ENCODE data around the gene SLC20A1. TPM values are rescaled to one million over a fixed set of nuclear protein-coding genes. Genes with fewer than 3 reads are reported as not detected.
"Not testable (repeated sequence)": the region's sequence is repeated elsewhere in the genome, so short reads cannot be mapped to it uniquely, and the experiment has no call there.

SLC20A1 gene
- total RNA-seq: 10 to 100 TPM; 73.1 to 73.5 TPM

GRCh38 chr2:112645310-112646101, at the start of gene SLC20A1:
TSS of gene SLC20A1 (plus strand) at chr2:112645939. CDS start at chr2:112646829, 890 bp downstream.
- CTCF ChIA-PET: interaction anchor here (1.3 to 9.3 kb wide), 6 partner anchors 16 to 80 kb away, joined by 3 to 152 read pairs (median 4); no protein-coding TSS in a partner anchor
- H3K27ac Mint-ChIP-seq: peak within 1 kb of the TSS; percentile 89
- no peaks in the 10 kb centered on the region for H3K27me3 Mint-ChIP-seq (ENCODE audit: low read depth)
- peaks cover 35% of the 10 kb centered on the region for H3K36me3 Mint-ChIP-seq (ENCODE audit: low read depth)
- H3K4me1 Mint-ChIP-seq (ENCODE audit: low read depth): peaks cover 51% of the 10 kb centered on the region
- H3K4me3 Mint-ChIP-seq: peak within 1 kb of the TSS; percentile 99
- intact Hi-C loops (cut with micrococcal nuclease): loop anchor here (1.0 to 5.0 kb wide), 12 partner anchors 14 to 591 kb away; partner anchors contain the start of genes CHCHD5, POLR1B, TMEM87B and TTL
- DNase-seq: peak; percentile 96
- no peaks in the 10 kb centered on the region for H3K9me3 Mint-ChIP-seq

DNA sequence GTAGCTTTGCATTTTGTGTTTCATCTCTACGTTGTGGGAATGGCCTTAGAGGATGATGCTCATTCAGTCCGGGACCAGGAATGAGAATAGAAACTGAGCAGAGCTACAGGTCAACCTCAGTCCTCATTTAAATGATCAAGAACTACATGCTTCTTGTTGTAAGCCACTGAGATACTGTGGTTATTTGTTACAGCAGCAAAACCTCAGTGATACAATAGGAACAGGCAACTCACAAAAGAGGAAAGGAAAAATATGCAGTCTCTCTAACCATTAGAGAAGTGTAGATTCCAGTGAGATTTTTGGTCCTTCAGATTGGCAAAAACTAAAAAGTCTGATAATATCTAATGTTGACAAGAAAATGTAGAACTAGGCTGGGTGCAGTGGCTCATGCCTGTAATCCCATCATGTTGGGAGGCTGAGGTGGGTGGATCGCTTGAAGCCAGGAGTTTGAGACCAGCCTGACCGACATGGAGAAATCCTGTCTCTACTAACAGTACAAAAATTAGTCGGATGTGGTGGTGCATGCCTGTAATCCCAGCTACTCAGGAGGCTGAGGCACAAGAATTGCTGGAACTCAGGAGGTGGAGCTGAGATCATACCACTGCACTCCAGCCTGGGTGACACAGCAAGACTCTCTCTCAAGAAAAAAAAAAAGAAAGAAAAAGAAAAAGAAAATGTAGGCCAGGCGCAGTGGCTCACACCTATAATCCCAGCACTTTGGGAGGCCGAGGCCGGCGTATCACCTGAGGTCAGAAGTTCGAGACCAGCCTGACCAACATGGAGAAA, 48.0 kb upstream of the SLC20A1 start:
- CTCF ChIA-PET: interaction anchor here (0.9 to 3.0 kb wide), 5 partner anchors 13 to 150 kb away, joined by 4 to 27 read pairs (median 6); partner anchors contain the start of gene CHCHD5
- peaks cover 5% of the 10 kb centered on the region for H3K36me3 Mint-ChIP-seq (ENCODE audit: low read depth)
- H3K9me3 Mint-ChIP-seq: no peaks in the 10 kb centered on the region
- no peak overlapping the region for H3K4me3 Mint-ChIP-seq
- no peak for DNase-seq
- H3K27me3 Mint-ChIP-seq (ENCODE audit: low read depth): no peaks in the 10 kb centered on the region
- no peak overlapping the region for H3K27ac Mint-ChIP-seq
- H3K4me1 Mint-ChIP-seq (ENCODE audit: low read depth): peaks cover 4% of the 10 kb centered on the region
- intact Hi-C loops (cut with micrococcal nuclease): no loop called here

DNA sequence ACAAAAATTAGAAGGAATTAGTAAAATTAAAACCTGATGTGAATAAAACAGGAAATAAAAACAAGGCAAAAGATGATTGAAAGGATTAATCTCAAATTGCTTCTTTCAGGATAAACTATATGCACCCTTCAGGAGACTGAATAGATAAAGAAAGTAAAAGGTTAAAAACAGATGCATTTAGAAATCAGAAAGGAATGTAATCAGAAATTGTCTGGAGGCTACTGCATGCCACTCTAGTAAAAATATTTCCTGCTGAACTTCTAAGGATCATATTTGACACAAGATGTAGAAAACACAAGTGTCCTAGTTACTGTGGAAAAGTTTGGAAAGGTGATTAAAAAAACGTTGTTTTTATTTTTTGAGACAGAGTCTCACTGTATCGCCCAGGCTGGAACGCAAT, 45.1 kb upstream of the SLC20A1 start:
- CTCF ChIA-PET: interaction anchor here (0.6 to 8.7 kb wide), 22 partner anchors 16 to 341 kb away, joined by 3 to 146 read pairs (median 6); partner anchors contain the start of gene CHCHD5
- Mint-ChIP-seq H3K9me3 (no peaks in the 10 kb centered on the region), H3K27me3 (ENCODE audit: low read depth) (no peaks in the 10 kb centered on the region), H3K4me3 (no peak overlapping the region), H3K4me1 (ENCODE audit: low read depth) (peaks cover 4% of the 10 kb centered on the region), H3K36me3 (ENCODE audit: low read depth) (no peaks in the 10 kb centered on the region), H3K27ac (no peak overlapping the region)
- DNase-seq: no peak
- intact Hi-C loops (cut with micrococcal nuclease): loop anchor here (1.0 to 10.0 kb wide), 6 partner anchors 26 to 344 kb away; partner anchors contain the start of gene SLC20A1

- DNase-seq: no peak
- intact Hi-C loops (cut with micrococcal nuclease): loop anchor here (10.0 kb wide), 1 partner anchor 343 kb away; no protein-coding TSS in a partner anchor
- peaks cover 4% of the 10 kb centered on the region for H3K4me1 Mint-ChIP-seq (ENCODE audit: low read depth)
- H3K27ac Mint-ChIP-seq: no peak overlapping the region
- CTCF ChIA-PET: interaction anchor here (0.6 to 8.7 kb wide), 8 partner anchors 24 to 136 kb away, joined by 3 to 146 read pairs (median 5); no protein-coding TSS in a partner anchor
- no peaks in the 10 kb centered on the region for H3K9me3 Mint-ChIP-seq
- no peaks in the 10 kb centered on the region for H3K27me3 Mint-ChIP-seq (ENCODE audit: low read depth)
- H3K4me3 Mint-ChIP-seq: no peak overlapping the region
- H3K36me3 Mint-ChIP-seq (ENCODE audit: low read depth): no peaks in the 10 kb centered on the region
Measured at GRCh38 chr2:112601754-112602153, 44.0 kb upstream of the SLC20A1 start.

- DNase-seq: no peak
- H3K27me3 Mint-ChIP-seq (ENCODE audit: low read depth): no peaks in the 10 kb centered on the region
- CTCF ChIA-PET: interaction anchor here (1.2 to 8.7 kb wide), 3 partner anchors 24 to 339 kb away, joined by 3 to 146 read pairs (median 3); no protein-coding TSS in a partner anchor
- intact Hi-C loops (cut with micrococcal nuclease): loop anchor here (10.0 kb wide), 1 partner anchor 342 kb away; no protein-coding TSS in a partner anchor
- H3K4me3 Mint-ChIP-seq: no peak overlapping the region
- no peak overlapping the region for H3K27ac Mint-ChIP-seq
- peaks cover 4% of the 10 kb centered on the region for H3K4me1 Mint-ChIP-seq (ENCODE audit: low read depth)
- H3K36me3 Mint-ChIP-seq (ENCODE audit: low read depth): no peaks in the 10 kb centered on the region
- no peaks in the 10 kb centered on the region for H3K9me3 Mint-ChIP-seq
Measured at GRCh38 chr2:112602917-112603316, 42.8 kb upstream of the SLC20A1 start.

- H3K4me3 Mint-ChIP-seq: no peak overlapping the region
- no peaks in the 10 kb centered on the region for H3K9me3 Mint-ChIP-seq
- peaks cover 4% of the 10 kb centered on the region for H3K4me1 Mint-ChIP-seq (ENCODE audit: low read depth)
- CTCF ChIA-PET: interaction anchor here (1.2 to 8.7 kb wide), 2 partner anchors 124 to 338 kb away, joined by 3 to 146 read pairs; no protein-coding TSS in a partner anchor
- H3K36me3 Mint-ChIP-seq (ENCODE audit: low read depth): no peaks in the 10 kb centered on the region
- no peak overlapping the region for H3K27ac Mint-ChIP-seq
- no peak for DNase-seq
- no peaks in the 10 kb centered on the region for H3K27me3 Mint-ChIP-seq (ENCODE audit: low read depth)
- intact Hi-C loops (cut with micrococcal nuclease): loop anchor here (10.0 kb wide), 1 partner anchor 341 kb away; no protein-coding TSS in a partner anchor
Measured at GRCh38 chr2:112603731-112604130, 42.0 kb upstream of the SLC20A1 start.

GRCh38 chr2:112604952-112605351, 40.8 kb upstream of the SLC20A1 start:
- CTCF ChIA-PET: interaction anchor here (0.8 to 8.7 kb wide), 4 partner anchors 21 to 144 kb away, joined by 3 to 146 read pairs (median 4); no protein-coding TSS in a partner anchor
- H3K36me3 Mint-ChIP-seq (ENCODE audit: low read depth): no peaks in the 10 kb centered on the region
- H3K9me3 Mint-ChIP-seq: no peaks in the 10 kb centered on the region
- H3K27me3 Mint-ChIP-seq (ENCODE audit: low read depth): no peaks in the 10 kb centered on the region
- DNase-seq: no peak
- H3K27ac Mint-ChIP-seq: no peak overlapping the region
- H3K4me3 Mint-ChIP-seq: no peak overlapping the region
- intact Hi-C loops (cut with micrococcal nuclease): loop anchor here (10.0 kb wide), 1 partner anchor 340 kb away; no protein-coding TSS in a partner anchor
- H3K4me1 Mint-ChIP-seq (ENCODE audit: low read depth): peaks cover 3% of the 10 kb centered on the region

- intact Hi-C loops (cut with micrococcal nuclease): loop anchor here (10.0 kb wide), 1 partner anchor 339 kb away; no protein-coding TSS in a partner anchor
Measured at GRCh38 chr2:112605926-112606325, 39.8 kb upstream of the SLC20A1 start.

GRCh38 chr2:112606547-112606946, 39.2 kb upstream of the SLC20A1 start:
- Mint-ChIP-seq H3K27ac (no peak overlapping the region), H3K27me3 (ENCODE audit: low read depth) (no peaks in the 10 kb centered on the region), H3K9me3 (no peaks in the 10 kb centered on the region), H3K36me3 (ENCODE audit: low read depth) (no peaks in the 10 kb centered on the region), H3K4me1 (ENCODE audit: low read depth) (no peaks in the 10 kb centered on the region), H3K4me3 (no peak overlapping the region)
- CTCF ChIA-PET: interaction anchor here (1.3 to 8.7 kb wide), 2 partner anchors 84 to 121 kb away, joined by 4 to 146 read pairs; no protein-coding TSS in a partner anchor
- DNase-seq: no peak
- intact Hi-C loops (cut with micrococcal nuclease): loop anchor here (10.0 kb wide), 1 partner anchor 338 kb away; no protein-coding TSS in a partner anchor

More at GRCh38 chr2:112605926-112606325, 39.8 kb upstream of the SLC20A1 start:
- no peaks in the 10 kb centered on the region for H3K4me1 Mint-ChIP-seq (ENCODE audit: low read depth)
- no peak overlapping the region for H3K27ac Mint-ChIP-seq
- H3K4me3 Mint-ChIP-seq: no peak overlapping the region
- CTCF ChIA-PET: interaction anchor here (1.3 to 8.7 kb wide), 2 partner anchors 85 to 121 kb away, joined by 4 to 146 read pairs; no protein-coding TSS in a partner anchor
- no peaks in the 10 kb centered on the region for H3K27me3 Mint-ChIP-seq (ENCODE audit: low read depth)
- H3K36me3 Mint-ChIP-seq (ENCODE audit: low read depth): no peaks in the 10 kb centered on the region
- H3K9me3 Mint-ChIP-seq: no peaks in the 10 kb centered on the region
- no peak for DNase-seq

DNA sequence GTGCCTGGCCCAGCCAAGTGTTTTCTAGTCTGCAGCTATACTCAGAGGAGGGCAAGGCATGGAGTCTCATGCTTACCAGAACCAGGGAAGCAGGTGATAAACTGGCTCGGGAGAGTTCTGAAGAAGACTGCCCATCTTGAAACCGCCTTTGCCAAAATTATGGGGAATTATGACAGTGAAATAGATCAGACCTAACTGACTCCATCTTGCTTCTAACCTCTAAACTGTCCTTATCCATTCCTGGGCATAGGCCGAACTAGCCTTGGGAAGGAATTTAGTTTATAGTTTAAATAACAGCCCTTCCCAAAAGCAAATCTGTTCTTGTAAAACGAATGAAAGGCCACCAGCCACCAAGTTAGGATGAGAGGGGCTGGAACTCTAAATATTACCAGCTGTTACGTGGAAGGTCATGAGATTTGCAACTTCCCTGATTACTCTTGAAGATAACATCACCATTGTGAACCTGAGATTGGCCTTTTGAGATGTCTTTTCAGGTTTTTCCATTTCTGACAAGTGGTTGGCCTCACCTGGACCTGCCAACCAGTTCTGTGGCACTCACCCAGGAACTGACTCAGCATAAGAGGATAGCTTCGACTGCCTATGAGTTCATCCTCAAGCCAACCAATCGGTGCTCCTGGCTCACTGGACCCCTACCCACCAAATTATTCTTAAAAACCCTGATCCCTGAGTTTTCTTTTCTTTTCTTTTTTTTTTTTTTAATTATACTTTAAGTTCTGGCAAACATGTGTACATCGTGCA, 37.9 kb upstream of the SLC20A1 start:
- H3K4me1 Mint-ChIP-seq (ENCODE audit: low read depth): no peaks in the 10 kb centered on the region
- CTCF ChIA-PET: interaction anchor here (1.1 to 8.7 kb wide), 2 partner anchors 119 to 141 kb away, joined by 5 to 146 read pairs; no protein-coding TSS in a partner anchor
- no peak overlapping the region for H3K4me3 Mint-ChIP-seq
- intact Hi-C loops (cut with micrococcal nuclease): loop anchor here (10.0 kb wide), 1 partner anchor 337 kb away; no protein-coding TSS in a partner anchor
- H3K36me3 Mint-ChIP-seq (ENCODE audit: low read depth): no peaks in the 10 kb centered on the region
- H3K9me3 Mint-ChIP-seq: no peaks in the 10 kb centered on the region
- no peak overlapping the region for H3K27ac Mint-ChIP-seq
- no peaks in the 10 kb centered on the region for H3K27me3 Mint-ChIP-seq (ENCODE audit: low read depth)
- no peak for DNase-seq

DNA sequence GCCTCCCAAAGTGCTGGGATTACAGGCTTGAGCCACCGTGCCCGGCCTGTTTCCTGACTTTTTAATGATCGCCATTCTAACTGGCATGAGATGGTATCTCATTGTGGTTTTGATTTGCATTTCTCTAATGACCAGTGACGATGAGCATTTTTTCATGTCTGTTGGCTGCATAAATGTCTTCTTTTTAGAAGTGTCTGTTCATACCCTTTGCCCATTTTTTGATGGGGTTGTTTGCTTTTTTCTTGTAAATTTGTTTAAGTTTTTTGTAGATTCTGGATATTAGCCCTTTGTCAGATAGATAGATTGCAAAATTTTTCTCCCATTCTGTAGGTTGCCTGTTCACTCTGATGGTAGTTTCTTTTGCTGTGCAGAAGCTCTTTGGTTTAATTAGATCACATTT, 36.4 kb upstream of the SLC20A1 start:
- H3K4me3 Mint-ChIP-seq; CTCF ChIA-PET; H3K9me3 Mint-ChIP-seq; DNase-seq; H3K27me3 Mint-ChIP-seq (ENCODE audit: low read depth); H3K4me1 Mint-ChIP-seq (ENCODE audit: low read depth); H3K27ac Mint-ChIP-seq; H3K36me3 Mint-ChIP-seq (ENCODE audit: low read depth): not testable (repeated sequence)
- intact Hi-C loops (cut with micrococcal nuclease): loop anchor here (10.0 kb wide), 1 partner anchor 335 kb away; no protein-coding TSS in a partner anchor

Measured in activated naive CD4-positive, alpha-beta T cell treated with anti-CD3 and anti-CD28 coated beads for 36 hours (primary cell).